Measurements from ENCODE around the gene INKA2.
A peak's percentile ranks its signal among the peaks of the same experiment; 100 is the strongest.

Gene INKA2

GRCh38 chr1:111776391-111776790 lies 37.2 kb upstream of the INKA2 start:
- Histone ChIP-seq H2BK15ac (ENCODE audit: low read depth, poor library complexity, severe bottlenecking) (no peak overlapping the region), H4K91ac (ENCODE audit: low read length) (no peak overlapping the region), H3K27me3 (ENCODE audit: control insufficient read depth in 1 of 2, insufficient read depth in 1 of 2, low read length in 2 of 2) (peaks cover 0 to 4% of the 10 kb centered on the region in 2 experiments), H2BK5ac (ENCODE audit: low read depth, low read length, poor library complexity, severe bottlenecking) (no peak overlapping the region), H3K4ac (ENCODE audit: low read depth in 1 of 2, low read length in 2 of 2) (no peak overlapping the region), H2BK120ac (ENCODE audit: low read depth, low read length) (no peak overlapping the region), H3K14ac (ENCODE audit: low read length in 2 of 2) (no peak overlapping the region), H3K18ac (ENCODE audit: low read depth in 1 of 2, low read length in 2 of 2) (no peak overlapping the region), H3K27ac (ENCODE audit: low read length, poor library complexity, severe bottlenecking) (no peak overlapping the region), H2AFZ (ENCODE audit: low read depth, low read length) (no peak overlapping the region), H3K79me1 (replicated peaks; ENCODE audit: low read length, poor library complexity, severe bottlenecking) (no peaks in the 10 kb centered on the region), H2AK5ac (ENCODE audit: low read length, severe bottlenecking) (no peak overlapping the region), H3K36me3 (ENCODE audit: control insufficient read depth in 1 of 2, insufficient read depth in 2 of 2, low read depth in 1 of 2, low read length in 2 of 2) (no peaks in the 10 kb centered on the region), H3K4me3 (ENCODE audit: insufficient read depth in 1 of 2, low read depth in 1 of 2, low read length in 2 of 2) (no peak overlapping the region), H3K9ac (ENCODE audit: low read length) (no peak overlapping the region), H3K4me2 (ENCODE audit: low read length, poor library complexity, severe bottlenecking) (no peak overlapping the region), H2BK12ac (ENCODE audit: low read length in 2 of 2) (no peak overlapping the region), H4K8ac (ENCODE audit: low read length) (no peak overlapping the region), H3K23ac (ENCODE audit: low read length in 2 of 2) (no peak overlapping the region), H3K4me1 (ENCODE audit: control insufficient read depth, insufficient read depth, low read depth, low read length) (no peaks in the 10 kb centered on the region), H3K9me3 (ENCODE audit: control insufficient read depth, low read length) (no peaks in the 10 kb centered on the region)
- WGBS: 30% methylated on average over 1 of the region's 2 CpGs
- DNase-seq: no peak

- H3K23ac ChIP-seq (ENCODE audit: low read length in 2 of 2): no peak overlapping the region
- H4K8ac ChIP-seq (ENCODE audit: low read length): no peak overlapping the region
- no peak overlapping the region for H2BK15ac ChIP-seq (ENCODE audit: low read depth, poor library complexity, severe bottlenecking)
Observed at GRCh38 chr1:111775966-111776365, 36.8 kb upstream of the INKA2 start.

GRCh38 chr1:111770916-111771315 lies 31.7 kb upstream of the INKA2 start:
- H3K79me1 ChIP-seq (replicated peaks; ENCODE audit: low read length, poor library complexity, severe bottlenecking): peaks cover 10% of the 10 kb centered on the region
- no peak overlapping the region for H2BK15ac ChIP-seq (ENCODE audit: low read depth, poor library complexity, severe bottlenecking)
- H2AFZ ChIP-seq (ENCODE audit: low read depth, low read length): no peak overlapping the region
- no peak overlapping the region for H3K4me2 ChIP-seq (ENCODE audit: low read length, poor library complexity, severe bottlenecking)
- H3K4me3 ChIP-seq (ENCODE audit: insufficient read depth in 1 of 2, low read depth in 1 of 2, low read length in 2 of 2): no peak overlapping the region
- no peak overlapping the region for H4K91ac ChIP-seq (ENCODE audit: low read length)
- no peak overlapping the region for H3K18ac ChIP-seq (ENCODE audit: low read depth in 1 of 2, low read length in 2 of 2)
- DNase-seq: peak; percentile 45
- no peaks in the 10 kb centered on the region for H3K27me3 ChIP-seq (ENCODE audit: control insufficient read depth in 1 of 2, insufficient read depth in 1 of 2, low read length in 2 of 2)
- H2AK5ac ChIP-seq (ENCODE audit: low read length, severe bottlenecking): no peak overlapping the region
- peaks cover 4 to 34% of the 10 kb centered on the region in 2 experiments for H3K36me3 ChIP-seq (ENCODE audit: control insufficient read depth in 1 of 2, insufficient read depth in 2 of 2, low read depth in 1 of 2, low read length in 2 of 2)
- no peaks in the 10 kb centered on the region for H3K4me1 ChIP-seq (ENCODE audit: control insufficient read depth, insufficient read depth, low read depth, low read length)
- no peak overlapping the region for H3K23ac ChIP-seq (ENCODE audit: low read length in 2 of 2)
- H3K14ac ChIP-seq (ENCODE audit: low read length in 2 of 2): no peak overlapping the region
- no peak overlapping the region for H4K8ac ChIP-seq (ENCODE audit: low read length)
- H2BK12ac ChIP-seq (ENCODE audit: low read length in 2 of 2): no peak overlapping the region
- no peaks in the 10 kb centered on the region for H3K9me3 ChIP-seq (ENCODE audit: control insufficient read depth, low read length)
- 86% methylated on average over 1 of the region's 4 CpGs for WGBS
- no peak overlapping the region for H3K27ac ChIP-seq (ENCODE audit: low read length, poor library complexity, severe bottlenecking)
- H3K9ac ChIP-seq (ENCODE audit: low read length): no peak overlapping the region
- H2BK120ac ChIP-seq (ENCODE audit: low read depth, low read length): no peak overlapping the region
- no peak overlapping the region for H3K4ac ChIP-seq (ENCODE audit: low read depth in 1 of 2, low read length in 2 of 2)
- no peak overlapping the region for H2BK5ac ChIP-seq (ENCODE audit: low read depth, low read length, poor library complexity, severe bottlenecking)

More at GRCh38 chr1:111775966-111776365, 36.8 kb upstream of the INKA2 start:
- H3K9me3 ChIP-seq (ENCODE audit: control insufficient read depth, low read length): no peaks in the 10 kb centered on the region
- no peak overlapping the region for H3K4me3 ChIP-seq (ENCODE audit: insufficient read depth in 1 of 2, low read depth in 1 of 2, low read length in 2 of 2)
- no peak overlapping the region for H2BK5ac ChIP-seq (ENCODE audit: low read depth, low read length, poor library complexity, severe bottlenecking)
- no peak for DNase-seq
- H3K14ac ChIP-seq (ENCODE audit: low read length in 2 of 2): no peak overlapping the region
- peaks cover under 1% of the 10 kb centered on the region for H3K79me1 ChIP-seq (replicated peaks; ENCODE audit: low read length, poor library complexity, severe bottlenecking)
- no peak overlapping the region for H2BK12ac ChIP-seq (ENCODE audit: low read length in 2 of 2)
- H3K36me3 ChIP-seq (ENCODE audit: control insufficient read depth in 1 of 2, insufficient read depth in 2 of 2, low read depth in 1 of 2, low read length in 2 of 2): no peaks in the 10 kb centered on the region
- no peak overlapping the region for H2AK5ac ChIP-seq (ENCODE audit: low read length, severe bottlenecking)
- no peak overlapping the region for H2AFZ ChIP-seq (ENCODE audit: low read depth, low read length)
- H3K9ac ChIP-seq (ENCODE audit: low read length): no peak overlapping the region
- H3K27ac ChIP-seq (ENCODE audit: low read length, poor library complexity, severe bottlenecking): no peak overlapping the region
- peaks cover 0 to 4% of the 10 kb centered on the region in 2 experiments for H3K27me3 ChIP-seq (ENCODE audit: control insufficient read depth in 1 of 2, insufficient read depth in 1 of 2, low read length in 2 of 2)
- no peak overlapping the region for H4K91ac ChIP-seq (ENCODE audit: low read length)
- H3K4me1 ChIP-seq (ENCODE audit: control insufficient read depth, insufficient read depth, low read depth, low read length): no peaks in the 10 kb centered on the region
- 91% methylated on average over 6 of the region's 9 CpGs for WGBS
- no peak overlapping the region for H2BK120ac ChIP-seq (ENCODE audit: low read depth, low read length)
- H3K18ac ChIP-seq (ENCODE audit: low read depth in 1 of 2, low read length in 2 of 2): no peak overlapping the region
- no peak overlapping the region for H3K4me2 ChIP-seq (ENCODE audit: low read length, poor library complexity, severe bottlenecking)
- H3K4ac ChIP-seq (ENCODE audit: low read depth in 1 of 2, low read length in 2 of 2): no peak overlapping the region

GRCh38 chr1:111769517-111770146 lies 30.4 kb upstream of the INKA2 start:
- H3K4ac ChIP-seq (ENCODE audit: low read depth in 1 of 2, low read length in 2 of 2): no peak overlapping the region

More at GRCh38 chr1:111769517-111770146, 30.4 kb upstream of the INKA2 start:
- Histone ChIP-seq H3K36me3 (ENCODE audit: control insufficient read depth in 1 of 2, insufficient read depth in 2 of 2, low read depth in 1 of 2, low read length in 2 of 2) (peaks cover 4 to 47% of the 10 kb centered on the region in 2 experiments), H2BK120ac (ENCODE audit: low read depth, low read length) (no peak overlapping the region), H3K79me1 (replicated peaks; ENCODE audit: low read length, poor library complexity, severe bottlenecking) (peaks cover 15% of the 10 kb centered on the region), H2AFZ (ENCODE audit: low read depth, low read length) (no peak overlapping the region), H3K27me3 (ENCODE audit: control insufficient read depth in 1 of 2, insufficient read depth in 1 of 2, low read length in 2 of 2) (no peaks in the 10 kb centered on the region), H4K91ac (ENCODE audit: low read length) (no peak overlapping the region), H3K9me3 (ENCODE audit: control insufficient read depth, low read length) (no peaks in the 10 kb centered on the region), H3K4me3 (ENCODE audit: insufficient read depth in 1 of 2, low read depth in 1 of 2, low read length in 2 of 2) (no peak overlapping the region), H2BK15ac (ENCODE audit: low read depth, poor library complexity, severe bottlenecking) (no peak overlapping the region), H4K8ac (ENCODE audit: low read length) (no peak overlapping the region), H3K27ac (ENCODE audit: low read length, poor library complexity, severe bottlenecking) (no peak overlapping the region), H3K4me1 (ENCODE audit: control insufficient read depth, insufficient read depth, low read depth, low read length) (no peaks in the 10 kb centered on the region), H2BK5ac (ENCODE audit: low read depth, low read length, poor library complexity, severe bottlenecking) (no peak overlapping the region), H3K4me2 (ENCODE audit: low read length, poor library complexity, severe bottlenecking) (no peak overlapping the region), H3K18ac (ENCODE audit: low read depth in 1 of 2, low read length in 2 of 2) (no peak overlapping the region), H2BK12ac (ENCODE audit: low read length in 2 of 2) (no peak overlapping the region), H3K9ac (ENCODE audit: low read length) (no peak overlapping the region), H3K23ac (ENCODE audit: low read length in 2 of 2) (no peak overlapping the region), H3K14ac (ENCODE audit: low read length in 2 of 2) (no peak overlapping the region), H2AK5ac (ENCODE audit: low read length, severe bottlenecking) (no peak overlapping the region)
- peak; percentile 84 for DNase-seq
- 70% methylated on average over 4 of the region's 6 CpGs for WGBS

Data from mesenchymal stem cell (in vitro differentiated cells and primary cell).